Measurements from ENCODE around the gene SH3BP2. TPM values are rescaled to one million over a fixed set of nuclear protein-coding genes. Genes with fewer than 3 reads are reported as not detected.

The SH3BP2 gene
- polyA plus RNA-seq, 1 donor (not counting 4 experiments of a cell fraction or from before 2014, with no cell fraction given) = 11.2 TPM

- Histone ChIP-seq H4K20me1 (ENCODE audit: control insufficient read depth, extremely low read depth, insufficient read depth, low read length) (no peaks in the 10 kb centered on the region), H3K4me3 (ENCODE audit: control insufficient read depth in 2 of 3, extremely low read depth in 1 of 3, insufficient read depth in 2 of 3, low read depth in 1 of 3, low read length in 3 of 3) (no peak overlapping the region), H3K27me3 (ENCODE audit: control insufficient read depth, extremely low read depth, insufficient read depth, low read length) (no peaks in the 10 kb centered on the region), H3K4me2 (ENCODE audit: control insufficient read depth, extremely low read depth, insufficient read depth, low read depth, low read length) (no peak overlapping the region), H3K4me1 (ENCODE audit: control insufficient read depth, extremely low read depth, insufficient read depth, low read length) (no peaks in the 10 kb centered on the region), H3K9ac (ENCODE audit: control insufficient read depth, extremely low read depth, insufficient read depth, low read length) (no peak overlapping the region), H3K9me1 (ENCODE audit: control insufficient read depth, extremely low read depth, insufficient read depth, low read length) (no peaks in the 10 kb centered on the region), H2AFZ (ENCODE audit: control insufficient read depth, low read length) (no peak overlapping the region), H3K9me3 (ENCODE audit: control insufficient read depth, low read depth, low read length) (no peaks in the 10 kb centered on the region), H3K27ac (ENCODE audit: control insufficient read depth, insufficient read depth, low read length) (no peak overlapping the region), H3K36me3 (ENCODE audit: control insufficient read depth in 2 of 2, extremely low read depth in 1 of 2, insufficient read depth in 2 of 2, low read length in 2 of 2) (peaks cover 16 to 22% of the 10 kb centered on the region in 2 experiments), H3K79me2 (ENCODE audit: control insufficient read depth, insufficient read depth, low read length) (peaks cover 9% of the 10 kb centered on the region)
- TF ChIP-seq EZH2 (IDR thresholded peaks at IDR 0.05; ENCODE audit: low read length) = no peak
- FAIRE-seq (no peak), DNase-seq (ENCODE audit: low read depth, low spot score) (no peak)
- dilution Hi-C loops (cut with MboI; ENCODE audit: extremely low pct_ligation_motif_present, low sequenced_read_pairs) = no loop called here
Measured at GRCh38 chr4:2886161-2886560, 93.3 kb downstream of the SH3BP2 start.

- FAIRE-seq = no peak
- dilution Hi-C loops (cut with MboI; ENCODE audit: extremely low pct_ligation_motif_present, low sequenced_read_pairs) = no loop called here
Measured at GRCh38 chr4:2886622-2887021, 93.7 kb downstream of the SH3BP2 start.

More at GRCh38 chr4:2886622-2887021, 93.7 kb downstream of the SH3BP2 start:
- Histone ChIP-seq H3K4me3 (ENCODE audit: control insufficient read depth in 2 of 3, extremely low read depth in 1 of 3, insufficient read depth in 2 of 3, low read depth in 1 of 3, low read length in 3 of 3) (no peak overlapping the region), H3K4me2 (ENCODE audit: control insufficient read depth, extremely low read depth, insufficient read depth, low read depth, low read length) (no peak overlapping the region), H3K27me3 (ENCODE audit: control insufficient read depth, extremely low read depth, insufficient read depth, low read length) (no peaks in the 10 kb centered on the region), H3K9ac (ENCODE audit: control insufficient read depth, extremely low read depth, insufficient read depth, low read length) (no peak overlapping the region), H2AFZ (ENCODE audit: control insufficient read depth, low read length) (no peak overlapping the region), H3K36me3 (ENCODE audit: control insufficient read depth in 2 of 2, extremely low read depth in 1 of 2, insufficient read depth in 2 of 2, low read length in 2 of 2) (peaks cover 16 to 22% of the 10 kb centered on the region in 2 experiments), H3K79me2 (ENCODE audit: control insufficient read depth, insufficient read depth, low read length) (peaks cover 9% of the 10 kb centered on the region), H3K9me3 (ENCODE audit: control insufficient read depth, low read depth, low read length) (no peaks in the 10 kb centered on the region), H3K4me1 (ENCODE audit: control insufficient read depth, extremely low read depth, insufficient read depth, low read length) (no peaks in the 10 kb centered on the region), H3K27ac (ENCODE audit: control insufficient read depth, insufficient read depth, low read length) (no peak overlapping the region), H3K9me1 (ENCODE audit: control insufficient read depth, extremely low read depth, insufficient read depth, low read length) (no peaks in the 10 kb centered on the region), H4K20me1 (ENCODE audit: control insufficient read depth, extremely low read depth, insufficient read depth, low read length) (no peaks in the 10 kb centered on the region)
- no peak for DNase-seq (ENCODE audit: low read depth, low spot score)
- TF ChIP-seq EZH2 (IDR thresholded peaks at IDR 0.05; ENCODE audit: low read length) = no peak
- TF ChIP-seq CTCF (optimal IDR thresholded peaks at IDR 0.05 in 1 of 3, IDR thresholded peaks at IDR 0.05 in 1 of 3, conservative IDR thresholded peaks at IDR 0.05 in 1 of 3; ENCODE audit: extremely low read depth in 1 of 3, insufficient read depth in 2 of 3, low read length in 3 of 3) = no peak

Measured in keratinocyte (primary cell).